ENCODE data around the gene ADAM12.

ADAM12 gene

DNA sequence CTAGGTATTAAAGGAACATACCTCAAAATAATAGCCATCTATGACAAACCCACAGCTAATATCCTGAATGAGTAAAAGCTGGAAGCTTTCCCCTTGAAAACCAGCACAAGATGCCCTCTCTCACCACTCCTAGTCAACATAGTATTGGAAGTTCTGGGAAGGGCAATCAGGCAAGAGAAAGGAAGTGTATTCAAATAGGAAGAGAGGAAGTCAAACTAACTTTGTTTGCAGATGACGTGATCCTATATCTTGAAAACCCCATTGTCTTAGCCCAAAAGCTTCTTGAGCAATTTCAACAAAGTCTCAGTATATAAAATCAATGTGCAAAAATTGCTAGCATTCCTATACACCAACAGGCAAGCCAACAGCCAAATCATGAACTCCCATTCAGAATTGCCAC is 360.6 kb downstream of the ADAM12 start:
- H3K4me3 ChIP-seq (ENCODE audit: low read length) = no peak overlapping the region
- no peaks in the 10 kb centered on the region for H3K4me1 ChIP-seq (ENCODE audit: control insufficient read depth, insufficient read depth, low read length)
- H3K27me3 ChIP-seq (ENCODE audit: control insufficient read depth, insufficient read depth, low read length) = no peaks in the 10 kb centered on the region
- no peak overlapping the region for H3K9ac ChIP-seq (ENCODE audit: low read length)
- no peaks in the 10 kb centered on the region for H3K36me3 ChIP-seq (ENCODE audit: control insufficient read depth, insufficient read depth, low read length)
- H3K27ac ChIP-seq (ENCODE audit: low read depth, low read length) = no peak overlapping the region

DNA sequence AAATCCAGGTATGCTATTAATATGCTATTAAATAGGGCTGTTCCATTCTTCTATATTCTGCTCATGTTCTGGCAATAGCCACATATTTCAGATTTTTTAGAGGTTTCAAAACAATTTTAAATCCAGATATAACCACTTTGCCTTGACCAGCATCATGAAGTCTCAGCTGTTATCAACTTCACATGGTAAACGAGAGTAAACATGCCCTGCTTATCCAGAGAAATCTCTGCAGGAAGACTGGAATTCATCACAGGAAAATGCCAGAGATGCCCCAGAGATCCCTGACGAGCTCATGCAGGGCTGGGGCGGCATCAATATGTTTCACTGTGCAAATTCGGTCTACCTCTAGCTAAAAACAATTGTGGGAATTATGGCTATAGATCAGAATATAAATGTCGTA is 365.4 kb downstream of the ADAM12 start:
- Histone ChIP-seq H3K27ac (ENCODE audit: low read depth, low read length) (no peak overlapping the region), H3K4me3 (ENCODE audit: low read length) (no peak overlapping the region)

DNA sequence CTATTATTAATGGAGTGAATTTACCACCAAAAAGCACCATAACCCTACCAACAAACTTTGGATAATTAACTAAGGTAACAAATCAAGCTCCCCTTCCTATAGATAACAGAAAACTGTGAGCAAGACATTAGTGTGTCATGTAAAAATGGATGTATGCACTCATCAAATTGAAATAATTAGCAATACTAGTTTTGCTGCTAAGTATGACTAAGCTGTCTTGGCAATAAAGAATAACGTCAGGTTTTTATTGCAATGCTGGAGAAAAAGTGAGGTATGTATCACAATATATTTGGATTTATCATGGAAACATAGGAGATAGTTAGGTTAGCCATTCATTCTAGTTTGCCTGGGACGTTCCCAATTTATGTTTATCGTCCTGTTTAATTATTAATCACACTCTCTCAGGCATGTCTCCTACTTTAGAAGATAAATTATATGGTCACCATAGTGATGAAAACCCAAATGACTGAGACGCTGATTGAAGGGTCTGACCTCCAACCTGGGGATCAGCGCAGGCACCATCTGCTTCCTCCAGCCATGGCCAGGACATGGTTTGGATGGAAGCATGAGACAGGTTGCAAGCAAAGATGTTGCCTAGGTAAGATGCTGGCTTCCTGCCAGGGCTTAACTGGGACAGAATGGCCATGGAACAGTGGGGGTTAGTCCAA is 366.3 kb downstream of the ADAM12 start:
- Histone ChIP-seq H3K4me3 (ENCODE audit: low read length) (no peak overlapping the region), H3K4me1 (ENCODE audit: control insufficient read depth, insufficient read depth, low read length) (no peaks in the 10 kb centered on the region), H3K27ac (ENCODE audit: low read depth, low read length) (no peak overlapping the region), H3K9ac (ENCODE audit: low read length) (no peak overlapping the region), H3K27me3 (ENCODE audit: control insufficient read depth, insufficient read depth, low read length) (no peaks in the 10 kb centered on the region), H3K36me3 (ENCODE audit: control insufficient read depth, insufficient read depth, low read length) (no peaks in the 10 kb centered on the region)

More for the DNA sequence above, 365.4 kb downstream of the ADAM12 start:
- no peaks in the 10 kb centered on the region for H3K27me3 ChIP-seq (ENCODE audit: control insufficient read depth, insufficient read depth, low read length)
- H3K9ac ChIP-seq (ENCODE audit: low read length) = no peak overlapping the region
- H3K4me1 ChIP-seq (ENCODE audit: control insufficient read depth, insufficient read depth, low read length) = no peaks in the 10 kb centered on the region
- no peaks in the 10 kb centered on the region for H3K36me3 ChIP-seq (ENCODE audit: control insufficient read depth, insufficient read depth, low read length)

DNA sequence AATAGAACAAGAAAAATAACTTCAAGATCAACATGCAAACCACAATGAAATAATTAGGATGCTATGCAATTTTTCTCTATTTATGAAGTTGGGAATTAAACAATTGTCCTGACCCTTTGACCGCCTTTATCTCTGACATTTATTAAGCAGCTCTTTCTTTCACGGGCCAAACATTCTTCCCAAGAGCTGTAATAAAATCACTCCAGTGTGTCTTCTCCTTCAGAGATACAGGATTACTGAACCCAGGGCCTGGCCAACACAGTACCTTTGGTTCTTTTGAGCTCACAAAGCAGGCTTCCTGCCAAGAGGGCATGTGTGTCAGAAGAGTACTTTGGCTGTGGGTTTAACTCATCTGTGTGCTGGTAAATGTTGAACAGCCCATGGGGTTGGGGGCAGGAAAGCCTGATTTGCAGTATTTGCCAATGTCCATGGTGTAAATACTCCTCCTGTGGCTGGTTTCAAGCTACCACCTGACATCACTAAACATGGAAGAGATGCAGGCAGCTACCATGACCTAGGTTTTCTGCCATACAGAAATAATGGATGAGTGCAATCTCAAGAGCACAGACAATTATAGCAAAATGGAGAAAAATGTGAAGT is 370.2 kb downstream of the ADAM12 start:
- no peaks in the 10 kb centered on the region for H3K4me1 ChIP-seq (ENCODE audit: control insufficient read depth, insufficient read depth, low read length)
- H3K36me3 ChIP-seq (ENCODE audit: control insufficient read depth, insufficient read depth, low read length) = no peaks in the 10 kb centered on the region
- H3K9ac ChIP-seq (ENCODE audit: low read length) = no peak overlapping the region
- no peaks in the 10 kb centered on the region for H3K27me3 ChIP-seq (ENCODE audit: control insufficient read depth, insufficient read depth, low read length)
- H3K27ac ChIP-seq (ENCODE audit: low read depth, low read length) = no peak overlapping the region
- H3K4me3 ChIP-seq (ENCODE audit: low read length) = no peak overlapping the region

DNA sequence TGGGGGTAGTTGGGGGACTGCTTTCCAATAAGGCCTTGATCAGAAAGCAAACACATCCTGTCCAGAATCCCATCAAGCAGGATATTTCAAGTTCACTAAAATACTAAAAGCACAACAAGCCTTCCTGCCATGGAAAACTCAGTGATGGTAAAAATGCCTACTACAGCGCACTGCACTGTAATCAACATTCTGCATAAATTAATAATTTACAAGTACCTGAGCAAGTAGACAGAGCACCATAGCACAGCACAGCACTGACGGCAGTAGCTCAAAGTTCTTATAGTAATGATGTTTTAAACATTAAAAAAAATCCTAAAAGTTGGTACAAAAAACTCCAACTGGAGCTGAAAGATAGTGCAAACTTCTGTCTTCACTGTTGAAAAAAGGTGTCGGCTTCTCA is 371.4 kb downstream of the ADAM12 start:
- Histone ChIP-seq H3K36me3 (ENCODE audit: control insufficient read depth, insufficient read depth, low read length) (no peaks in the 10 kb centered on the region), H3K9ac (ENCODE audit: low read length) (no peak overlapping the region), H3K27ac (ENCODE audit: low read depth, low read length) (no peak overlapping the region), H3K4me3 (ENCODE audit: low read length) (no peak overlapping the region), H3K4me1 (ENCODE audit: control insufficient read depth, insufficient read depth, low read length) (no peaks in the 10 kb centered on the region), H3K27me3 (ENCODE audit: control insufficient read depth, insufficient read depth, low read length) (no peaks in the 10 kb centered on the region)

DNA sequence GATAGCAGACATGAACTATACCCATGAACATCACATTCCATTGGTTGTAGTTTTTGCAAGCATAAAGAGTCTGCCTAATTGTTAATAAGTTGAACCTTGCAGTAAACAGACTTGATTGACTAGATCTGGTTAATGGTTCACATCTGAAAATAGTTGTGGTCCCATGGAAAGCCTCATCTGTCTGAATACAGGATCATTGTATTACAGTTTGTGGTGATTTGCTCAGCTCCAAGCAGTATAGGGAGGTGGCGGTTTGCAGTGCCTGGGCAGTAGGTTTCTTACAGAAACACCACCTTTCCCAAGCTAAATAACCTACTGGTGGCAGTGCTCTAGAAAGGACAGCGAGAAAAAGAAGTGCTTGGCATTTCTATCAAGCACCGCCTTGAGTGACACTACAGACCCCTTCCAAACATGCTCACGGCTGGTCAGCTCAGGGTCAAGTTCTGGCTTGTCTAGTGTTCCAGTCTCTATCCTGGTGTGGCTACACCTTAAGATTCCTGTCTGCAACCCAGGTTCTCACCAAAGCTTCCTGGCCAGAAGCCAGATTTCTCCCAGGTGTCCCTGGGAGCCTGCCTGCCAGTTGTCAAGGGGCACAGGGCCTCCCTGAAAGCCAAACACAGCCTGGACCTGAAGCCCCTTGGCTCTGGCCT is 372.0 kb downstream of the ADAM12 start:
- no peaks in the 10 kb centered on the region for H3K27me3 ChIP-seq (ENCODE audit: control insufficient read depth, insufficient read depth, low read length)
- no peak overlapping the region for H3K27ac ChIP-seq (ENCODE audit: low read depth, low read length)
- H3K9ac ChIP-seq (ENCODE audit: low read length) = no peak overlapping the region
- no peaks in the 10 kb centered on the region for H3K36me3 ChIP-seq (ENCODE audit: control insufficient read depth, insufficient read depth, low read length)
- no peak overlapping the region for H3K4me3 ChIP-seq (ENCODE audit: low read length)
- no peaks in the 10 kb centered on the region for H3K4me1 ChIP-seq (ENCODE audit: control insufficient read depth, insufficient read depth, low read length)

DNA sequence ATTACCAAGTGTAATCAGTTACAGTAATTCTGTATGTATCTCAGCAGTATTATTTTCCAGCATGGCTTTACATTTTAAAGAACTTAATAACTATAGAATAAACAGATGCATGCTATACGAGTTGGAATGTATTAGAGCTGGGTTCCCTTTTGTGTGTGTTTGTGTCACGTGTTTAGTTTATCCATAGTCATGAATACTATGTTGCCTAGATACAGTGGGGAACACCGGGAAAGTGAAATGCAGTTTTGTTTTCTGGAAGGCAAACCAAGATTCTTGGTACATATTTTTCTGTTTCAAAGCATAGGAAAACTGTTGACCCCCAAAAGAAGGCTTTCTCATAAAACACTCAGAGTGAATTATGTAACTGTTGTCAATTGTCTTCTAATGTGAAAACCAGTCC is 372.9 kb downstream of the ADAM12 start:
- Histone ChIP-seq H3K9ac (ENCODE audit: low read length) (no peak overlapping the region), H3K4me1 (ENCODE audit: control insufficient read depth, insufficient read depth, low read length) (no peaks in the 10 kb centered on the region), H3K36me3 (ENCODE audit: control insufficient read depth, insufficient read depth, low read length) (no peaks in the 10 kb centered on the region), H3K4me3 (ENCODE audit: low read length) (no peak overlapping the region), H3K27me3 (ENCODE audit: control insufficient read depth, insufficient read depth, low read length) (no peaks in the 10 kb centered on the region), H3K27ac (ENCODE audit: low read depth, low read length) (no peak overlapping the region)

DNA sequence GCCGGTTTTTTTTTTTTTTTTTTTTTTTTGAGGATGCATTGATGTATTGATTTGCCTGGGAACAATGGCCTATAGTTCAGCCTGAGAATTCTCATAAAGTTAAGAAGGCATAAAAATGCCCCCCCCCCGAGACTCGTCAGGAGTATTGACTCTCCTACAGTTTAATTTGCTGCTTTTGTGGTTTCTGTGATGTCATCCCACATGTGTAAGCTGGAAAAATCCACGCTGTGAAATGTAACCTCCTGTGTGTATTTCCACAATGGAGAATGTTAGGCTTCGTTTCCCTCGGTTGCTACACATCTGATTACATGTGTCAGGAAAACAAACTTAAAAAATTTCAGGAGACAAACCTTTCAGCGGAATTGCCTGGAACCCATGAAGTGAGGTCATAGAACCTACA is 374.0 kb downstream of the ADAM12 start:
- no peak overlapping the region for H3K27ac ChIP-seq (ENCODE audit: low read depth, low read length)
- no peaks in the 10 kb centered on the region for H3K36me3 ChIP-seq (ENCODE audit: control insufficient read depth, insufficient read depth, low read length)
- no peaks in the 10 kb centered on the region for H3K4me1 ChIP-seq (ENCODE audit: control insufficient read depth, insufficient read depth, low read length)
- no peaks in the 10 kb centered on the region for H3K27me3 ChIP-seq (ENCODE audit: control insufficient read depth, insufficient read depth, low read length)
- no peak overlapping the region for H3K9ac ChIP-seq (ENCODE audit: low read length)
- H3K4me3 ChIP-seq (ENCODE audit: low read length) = no peak overlapping the region

DNA sequence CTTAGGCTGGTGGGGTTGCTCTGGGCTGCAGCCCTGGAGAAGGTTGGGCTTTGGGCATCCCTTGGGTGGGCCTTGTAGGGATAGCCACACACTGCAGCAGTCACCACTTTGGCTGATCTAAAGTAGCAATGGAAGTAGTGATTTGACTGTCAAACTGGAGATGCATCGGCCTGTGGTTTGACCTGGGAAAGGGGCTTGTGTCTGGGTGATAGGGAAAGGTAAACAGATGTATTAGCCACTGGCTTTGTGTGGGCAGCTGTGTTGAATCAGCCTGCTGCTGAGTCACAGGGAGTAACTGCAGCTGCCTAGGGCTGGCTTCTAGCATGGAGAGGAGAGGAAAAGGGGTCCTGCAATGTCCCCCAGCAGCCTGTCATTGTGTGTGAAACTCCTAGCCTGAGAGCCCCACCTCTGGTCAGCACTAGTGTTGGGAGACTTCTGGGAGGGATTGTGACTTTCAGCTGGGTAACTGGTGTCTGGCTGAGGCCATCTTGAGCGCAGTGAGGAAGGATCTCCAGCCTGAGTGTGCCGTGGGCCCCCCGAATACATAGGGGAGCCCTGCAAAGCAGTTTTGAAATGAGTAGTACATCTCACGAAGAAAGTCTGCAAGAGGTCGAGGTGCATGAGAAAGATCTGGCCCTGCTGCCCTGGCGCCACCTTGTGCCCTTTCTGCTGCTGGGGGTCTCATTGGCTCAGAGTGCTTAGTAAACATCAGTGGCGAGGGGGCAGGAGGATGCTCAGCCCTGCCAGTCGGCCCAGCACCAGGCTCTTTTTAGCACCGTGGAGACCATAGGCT is 374.6 kb downstream of the ADAM12 start:
- Histone ChIP-seq H3K27ac (ENCODE audit: low read depth, low read length) (no peak overlapping the region), H3K9ac (ENCODE audit: low read length) (no peak overlapping the region), H3K4me1 (ENCODE audit: control insufficient read depth, insufficient read depth, low read length) (no peaks in the 10 kb centered on the region), H3K4me3 (ENCODE audit: low read length) (no peak overlapping the region), H3K27me3 (ENCODE audit: control insufficient read depth, insufficient read depth, low read length) (no peaks in the 10 kb centered on the region), H3K36me3 (ENCODE audit: control insufficient read depth, insufficient read depth, low read length) (no peaks in the 10 kb centered on the region)

DNA sequence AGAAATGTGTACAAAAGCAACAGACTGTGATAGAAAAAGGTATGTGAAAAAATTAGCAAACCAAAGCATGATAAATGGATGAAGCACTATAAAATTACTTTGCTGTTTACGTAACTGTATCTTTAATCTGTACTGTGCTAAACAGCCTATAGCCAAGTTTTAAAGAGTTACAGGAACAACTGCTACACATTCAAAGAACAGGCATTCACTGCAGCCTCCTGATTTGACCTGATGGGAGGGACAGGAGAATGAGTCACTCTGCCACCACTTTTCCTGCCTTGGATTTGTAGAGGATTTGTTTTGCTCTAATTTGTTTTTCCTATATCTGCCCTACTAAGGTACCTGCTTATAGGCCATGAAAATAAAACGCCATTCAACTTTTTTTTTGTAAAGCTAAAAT is 375.8 kb downstream of the ADAM12 start:
- Histone ChIP-seq H3K4me1 (ENCODE audit: control insufficient read depth, insufficient read depth, low read length) (no peaks in the 10 kb centered on the region), H3K4me3 (ENCODE audit: low read length) (no peak overlapping the region), H3K27me3 (ENCODE audit: control insufficient read depth, insufficient read depth, low read length) (no peaks in the 10 kb centered on the region), H3K36me3 (ENCODE audit: control insufficient read depth, insufficient read depth, low read length) (no peaks in the 10 kb centered on the region), H3K27ac (ENCODE audit: low read depth, low read length) (no peak overlapping the region), H3K9ac (ENCODE audit: low read length) (no peak overlapping the region)

DNA sequence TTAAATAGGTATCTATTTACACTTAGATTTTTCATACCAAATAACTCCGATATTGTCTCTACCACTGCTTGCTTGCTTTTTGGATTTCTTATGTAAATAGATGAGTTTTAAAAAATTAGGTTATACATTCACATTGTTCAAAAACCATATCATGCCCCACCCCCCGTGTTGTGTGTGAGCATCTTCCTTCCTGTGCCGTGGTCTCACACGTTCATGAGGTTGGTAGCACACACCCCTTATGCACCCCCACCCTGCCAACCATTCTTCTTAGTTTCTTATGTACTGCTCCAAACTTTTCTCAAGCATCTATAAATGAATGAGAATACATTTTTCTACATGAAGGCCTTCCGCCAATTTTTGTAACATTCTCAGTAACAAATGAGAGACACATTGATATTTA is 376.3 kb downstream of the ADAM12 start:
- H3K9ac ChIP-seq (ENCODE audit: low read length) = no peak overlapping the region

DNA sequence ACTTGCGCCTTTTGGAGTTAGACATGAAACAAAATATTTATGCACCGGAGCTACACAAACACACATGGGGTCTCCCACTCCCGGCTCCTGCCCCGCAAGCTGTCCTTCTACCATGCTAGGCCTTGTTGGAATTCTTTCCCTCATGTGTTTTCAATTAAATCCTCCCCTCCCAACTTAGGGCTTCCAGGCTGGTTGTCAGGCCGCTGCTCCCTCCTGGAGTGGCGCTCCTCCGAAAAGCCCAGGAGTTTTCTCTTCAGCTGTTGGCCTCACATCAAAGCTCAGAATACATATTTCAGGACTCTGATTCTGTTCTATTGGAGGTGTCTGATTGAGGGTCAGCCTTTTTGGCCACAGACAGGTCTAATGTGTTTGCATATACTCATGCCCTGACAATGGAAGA is 378.6 kb downstream of the ADAM12 start:
- Histone ChIP-seq H3K27me3 (ENCODE audit: control insufficient read depth, insufficient read depth, low read length) (no peaks in the 10 kb centered on the region), H3K27ac (ENCODE audit: low read depth, low read length) (no peak overlapping the region), H3K4me1 (ENCODE audit: control insufficient read depth, insufficient read depth, low read length) (no peaks in the 10 kb centered on the region), H3K4me3 (ENCODE audit: low read length) (no peak overlapping the region), H3K9ac (ENCODE audit: low read length) (no peak overlapping the region), H3K36me3 (ENCODE audit: control insufficient read depth, insufficient read depth, low read length) (no peaks in the 10 kb centered on the region)

More for the DNA sequence above, 376.3 kb downstream of the ADAM12 start:
- no peak overlapping the region for H3K4me3 ChIP-seq (ENCODE audit: low read length)
- H3K4me1 ChIP-seq (ENCODE audit: control insufficient read depth, insufficient read depth, low read length) = no peaks in the 10 kb centered on the region
- H3K27me3 ChIP-seq (ENCODE audit: control insufficient read depth, insufficient read depth, low read length) = no peaks in the 10 kb centered on the region
- H3K27ac ChIP-seq (ENCODE audit: low read depth, low read length) = no peak overlapping the region
- no peaks in the 10 kb centered on the region for H3K36me3 ChIP-seq (ENCODE audit: control insufficient read depth, insufficient read depth, low read length)

All from rectal smooth muscle tissue (tissue), 1 donor.